Neural crest cell (in vitro differentiated cells): Measurements from ENCODE around the gene ACD. TPM values are rescaled to one million over a fixed set of nuclear protein-coding genes. Genes with fewer than 3 reads are reported as not detected.

Experiments
- DNase-seq: peaks from one replicate; pipeline ENCODE4 v3.0.0; 2021; ENCODE audit warnings: low read depth, mixed read lengths, low spot score
- H3K27ac Mint-ChIP-seq: one replicate; pipeline ENCODE4 v1.8.0; 2021; ENCODE audit warnings: mild to moderate bottlenecking, mixed read lengths; ENCODE audit not compliant: unreplicated experiment
- H3K27me3 Mint-ChIP-seq: 2 replicates; pipeline ENCODE4 v1.8.0; 2021; ENCODE audit warnings: low read depth, mild to moderate bottlenecking, mixed read lengths
- H3K36me3 Mint-ChIP-seq: 2 replicates; pipeline ENCODE4 v1.8.0; 2021; ENCODE audit warnings: low read depth, mild to moderate bottlenecking, mixed read lengths
- H3K4me1 Mint-ChIP-seq: 2 replicates; pipeline ENCODE4 v1.8.0; 2021; ENCODE audit warnings: mixed read lengths
- H3K4me3 Mint-ChIP-seq: one replicate; pipeline ENCODE4 v1.8.0; 2021; ENCODE audit warnings: mild to moderate bottlenecking, mixed read lengths
- H3K9me3 Mint-ChIP-seq: 2 replicates; pipeline ENCODE4 v1.8.0; 2021; ENCODE audit warnings: mixed read lengths
- CTCF ChIP-seq: fragments of 200-600 bp; sonication (generic); conservative IDR thresholded peaks from 2 replicates; pipeline ENCODE4 v1.5.0; 2021; ENCODE audit warnings: antibody characterized with exemption, mild to moderate bottlenecking
- total RNA-seq: library from RNA; stranded (reverse); gene quantifications from 2 replicates; pipeline ENCODE4 v1.2.1, GENCODE V29; 2021

ACD gene
- total RNA-seq, 1 donor from 2014 or later, result 39.3 TPM

DNA sequence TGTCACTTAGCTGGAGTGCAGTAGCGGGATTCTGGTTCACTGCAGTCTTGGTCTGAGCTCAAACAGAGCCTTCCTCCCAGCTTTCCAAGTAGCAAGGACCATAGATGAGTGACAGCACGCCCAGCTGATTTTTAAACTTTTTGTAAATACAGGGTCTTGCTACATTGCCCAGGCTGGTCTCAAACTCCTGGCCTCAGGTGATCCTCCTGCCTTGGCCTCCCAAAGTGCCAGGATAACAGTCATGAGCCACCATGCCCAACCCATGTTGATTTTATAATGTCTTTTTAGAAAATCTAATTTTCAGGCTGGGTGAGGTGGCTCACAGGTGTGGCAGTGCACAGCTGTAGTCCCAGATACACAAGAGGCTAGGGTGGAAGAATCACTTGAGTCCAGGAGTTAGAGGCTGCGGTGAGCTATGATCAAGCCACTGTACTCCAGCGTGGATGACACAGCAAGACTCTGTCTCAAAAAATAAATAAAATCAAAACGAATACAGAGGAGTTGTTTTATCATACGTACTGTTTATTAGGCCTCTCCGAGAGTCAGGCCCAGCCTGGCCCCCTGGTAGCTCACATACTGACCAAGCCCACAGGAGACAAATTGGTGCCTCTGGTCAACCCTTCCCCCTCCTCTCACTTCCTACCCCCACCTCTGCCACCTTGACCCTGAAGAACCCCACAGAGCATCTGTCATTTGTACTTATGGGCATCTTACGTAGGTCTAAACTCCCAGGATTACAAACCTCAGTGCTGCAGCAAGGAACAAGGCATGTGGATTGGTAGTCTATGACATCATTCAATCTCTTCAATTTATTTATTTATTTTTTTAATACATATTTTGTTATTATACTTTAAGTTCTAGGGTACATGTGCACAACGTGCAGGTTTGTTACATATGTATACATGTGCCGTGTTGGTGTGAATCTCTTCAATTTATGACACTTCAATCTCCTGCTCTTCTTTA lies 20.2 kb upstream of the ACD start:
- DNase-seq, result no peak
- H3K27ac Mint-ChIP-seq, result no peak overlapping the region
- no peaks in the 10 kb centered on the region for H3K4me1 Mint-ChIP-seq
- no peak for TF ChIP-seq CTCF
- no peaks in the 10 kb centered on the region for H3K9me3 Mint-ChIP-seq
- H3K36me3 Mint-ChIP-seq, result no peaks in the 10 kb centered on the region
- no peak overlapping the region for H3K4me3 Mint-ChIP-seq
- no peaks in the 10 kb centered on the region for H3K27me3 Mint-ChIP-seq

DNA sequence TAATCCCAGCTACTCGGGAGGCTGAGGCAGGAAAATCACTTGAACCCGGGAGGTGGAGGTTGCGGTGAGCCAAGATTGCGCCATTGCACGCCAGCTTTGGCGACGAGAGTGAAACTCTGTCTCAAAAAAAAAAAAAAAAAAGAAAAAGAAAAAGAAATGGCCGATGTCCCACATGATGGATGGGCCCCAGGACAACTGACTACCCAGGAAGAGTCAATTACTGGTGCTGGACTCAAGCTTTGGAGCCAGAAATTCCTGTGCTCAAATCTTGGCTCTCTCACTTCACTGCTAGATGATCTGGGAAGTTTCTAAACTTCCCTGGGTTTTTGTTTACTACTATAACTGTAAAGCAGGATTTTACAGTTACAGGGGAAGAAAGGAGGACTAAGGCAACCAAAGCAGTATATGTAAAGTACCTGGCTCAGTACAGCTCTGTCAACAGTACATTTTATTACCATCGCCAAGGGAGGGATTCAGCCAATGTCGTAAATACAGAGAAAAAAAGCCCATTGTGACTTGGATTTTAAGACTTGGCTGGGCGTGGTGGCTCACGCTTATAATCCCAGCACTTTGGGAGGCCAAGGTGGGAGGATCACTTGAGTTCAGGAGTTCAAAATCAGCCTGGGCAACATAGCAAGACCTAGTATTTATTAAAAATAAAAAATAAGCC lies 18.4 kb upstream of the ACD start:
- no peak for DNase-seq
- no peak overlapping the region for H3K27ac Mint-ChIP-seq

GRCh38 chr16:67677712-67678111 lies 17.7 kb upstream of the ACD start:
- TF ChIP-seq CTCF, result no peak
- no peaks in the 10 kb centered on the region for H3K36me3 Mint-ChIP-seq
- H3K27ac Mint-ChIP-seq, result no peak overlapping the region
- no peaks in the 10 kb centered on the region for H3K4me1 Mint-ChIP-seq
- H3K9me3 Mint-ChIP-seq, result no peaks in the 10 kb centered on the region
- no peak overlapping the region for H3K4me3 Mint-ChIP-seq
- H3K27me3 Mint-ChIP-seq, result no peaks in the 10 kb centered on the region
- no peak for DNase-seq

More for the DNA sequence above, 18.4 kb upstream of the ACD start:
- H3K4me1 Mint-ChIP-seq, result no peaks in the 10 kb centered on the region
- no peak overlapping the region for H3K4me3 Mint-ChIP-seq
- no peaks in the 10 kb centered on the region for H3K27me3 Mint-ChIP-seq
- no peak for TF ChIP-seq CTCF
- H3K9me3 Mint-ChIP-seq, result no peaks in the 10 kb centered on the region
- no peaks in the 10 kb centered on the region for H3K36me3 Mint-ChIP-seq

GRCh38 chr16:67676939-67677338 lies 16.9 kb upstream of the ACD start:
- no peaks in the 10 kb centered on the region for H3K27me3 Mint-ChIP-seq

DNA sequence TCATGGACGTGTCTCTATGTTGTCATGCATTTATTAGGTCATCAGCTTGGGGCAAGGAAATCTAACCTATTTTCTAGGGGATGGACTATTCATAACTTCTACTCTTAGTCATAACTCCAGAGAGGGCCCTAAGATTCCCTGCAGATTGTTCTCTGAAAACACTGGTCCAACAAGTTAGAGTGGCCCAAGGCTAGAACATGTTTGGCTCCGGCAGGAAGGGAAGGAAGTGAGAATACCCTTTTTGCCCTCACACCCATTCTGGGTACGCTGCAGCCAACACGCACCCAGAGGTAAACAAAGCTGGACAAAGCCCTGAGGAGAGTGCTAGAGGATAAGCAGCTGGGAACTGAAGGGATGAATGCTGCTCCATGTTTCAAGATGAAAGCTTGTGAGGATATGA lies 16.5 kb upstream of the ACD start:
- no peak overlapping the region for H3K4me3 Mint-ChIP-seq
- H3K4me1 Mint-ChIP-seq, result no peaks in the 10 kb centered on the region
- DNase-seq, result no peak
- no peaks in the 10 kb centered on the region for H3K9me3 Mint-ChIP-seq
- TF ChIP-seq CTCF, result no peak
- no peaks in the 10 kb centered on the region for H3K27me3 Mint-ChIP-seq
- H3K27ac Mint-ChIP-seq, result no peak overlapping the region
- no peaks in the 10 kb centered on the region for H3K36me3 Mint-ChIP-seq

More at GRCh38 chr16:67676939-67677338, 16.9 kb upstream of the ACD start:
- TF ChIP-seq CTCF, result no peak
- no peaks in the 10 kb centered on the region for H3K4me1 Mint-ChIP-seq
- DNase-seq, result no peak
- H3K4me3 Mint-ChIP-seq, result no peak overlapping the region
- H3K27ac Mint-ChIP-seq, result no peak overlapping the region
- H3K36me3 Mint-ChIP-seq, result no peaks in the 10 kb centered on the region
- no peaks in the 10 kb centered on the region for H3K9me3 Mint-ChIP-seq
